Testis (tissue), 3 donors: ENCODE results near the gene CBX3. TPM values are rescaled to one million over a fixed set of nuclear protein-coding genes. Genes with fewer than 3 reads are reported as not detected.

Experiments used
- DNase-seq: peaks from one replicate; pipeline ENCODE4 v3.0.0-alpha.2; 2019
- H3K27ac ChIP-seq, 2 donors: fragments of 200-600 bp; sonication (generic); one replicate each; pipeline ENCODE4 v1.5.1; 2019
- H3K27me3 ChIP-seq: fragments of 200-600 bp; sonication (generic); one replicate; pipeline ENCODE4 v1.5.1; 2019
- H3K36me3 ChIP-seq: fragments of 200-600 bp; sonication (generic); one replicate; pipeline ENCODE4 v1.5.1; 2017; ENCODE audit warnings: low read depth; ENCODE audit errors: missing control alignments
- H3K4me1 ChIP-seq: fragments of 200-600 bp; sonication (generic); one replicate; pipeline ENCODE4 v1.5.1; 2019
- H3K4me3 ChIP-seq, 2 donors: fragments of 200-600 bp; sonication (generic); one replicate each; pipeline ENCODE4 v1.5.1; 2017 to 2019
- H3K9me3 ChIP-seq: fragments of 200-600 bp; sonication (generic); one replicate; pipeline ENCODE4 v1.5.1; 2017
- CTCF ChIP-seq, 3 experiments: fragments of 450-650 bp in 2 of 3; fragments of 200-600 bp in 1 of 3; sonication (generic) in 1 of 3; IDR thresholded peaks; one replicate each; pipeline ENCODE4 v1.5.1; 2016 to 2019; ENCODE audit warnings: antibody characterized with exemption in 3 of 3, mild to moderate bottlenecking in 2 of 3, moderate library complexity in 1 of 3
- POLR2A ChIP-seq: fragments of 450-650 bp; IDR thresholded peaks from one replicate; pipeline ENCODE4 v1.6.1; 2017; ENCODE audit warnings: antibody characterized with exemption, mild to moderate bottlenecking, moderate library complexity
- WGBS, 2 donors: methylation state at CpG; one replicate each; pipeline ENCODE4 v1.1.5; 2018; 5-methylcytosine and 5-hydroxymethylcytosine counted together
- intact Hi-C: fragments of 100-400 bp; cut with DNase I; formaldehyde crosslinking; loops from one replicate; pipeline ENCODE4 v1.15.1; 2023; ENCODE audit warnings: low total_unique reads
- polyA plus RNA-seq: library from polyadenylated mRNA; stranded (reverse); fragments of 350-450 nt; fragmentation: Illumina TruSeq; extraction: RNeasy Lipid Tissue Mini Kit (QIAGEN cat#74804); gene quantifications from one replicate; pipeline ENCODE4 v1.2.3, GENCODE V29; 2014; ENCODE audit warnings: low read depth, low replicate concordance; ENCODE audit not compliant: insufficient read depth
- total RNA-seq, 2 donors: library from RNA; depleted of rRNA; stranded (reverse); fragments of >200 nt; gene quantifications; one replicate each; pipeline ENCODE4 v1.2.3, GENCODE V29; 2016

Gene CBX3
- total and polyA plus RNA-seq, 3 donors from 2014 or later = 95.7 to 137 (median 116) TPM

DNA sequence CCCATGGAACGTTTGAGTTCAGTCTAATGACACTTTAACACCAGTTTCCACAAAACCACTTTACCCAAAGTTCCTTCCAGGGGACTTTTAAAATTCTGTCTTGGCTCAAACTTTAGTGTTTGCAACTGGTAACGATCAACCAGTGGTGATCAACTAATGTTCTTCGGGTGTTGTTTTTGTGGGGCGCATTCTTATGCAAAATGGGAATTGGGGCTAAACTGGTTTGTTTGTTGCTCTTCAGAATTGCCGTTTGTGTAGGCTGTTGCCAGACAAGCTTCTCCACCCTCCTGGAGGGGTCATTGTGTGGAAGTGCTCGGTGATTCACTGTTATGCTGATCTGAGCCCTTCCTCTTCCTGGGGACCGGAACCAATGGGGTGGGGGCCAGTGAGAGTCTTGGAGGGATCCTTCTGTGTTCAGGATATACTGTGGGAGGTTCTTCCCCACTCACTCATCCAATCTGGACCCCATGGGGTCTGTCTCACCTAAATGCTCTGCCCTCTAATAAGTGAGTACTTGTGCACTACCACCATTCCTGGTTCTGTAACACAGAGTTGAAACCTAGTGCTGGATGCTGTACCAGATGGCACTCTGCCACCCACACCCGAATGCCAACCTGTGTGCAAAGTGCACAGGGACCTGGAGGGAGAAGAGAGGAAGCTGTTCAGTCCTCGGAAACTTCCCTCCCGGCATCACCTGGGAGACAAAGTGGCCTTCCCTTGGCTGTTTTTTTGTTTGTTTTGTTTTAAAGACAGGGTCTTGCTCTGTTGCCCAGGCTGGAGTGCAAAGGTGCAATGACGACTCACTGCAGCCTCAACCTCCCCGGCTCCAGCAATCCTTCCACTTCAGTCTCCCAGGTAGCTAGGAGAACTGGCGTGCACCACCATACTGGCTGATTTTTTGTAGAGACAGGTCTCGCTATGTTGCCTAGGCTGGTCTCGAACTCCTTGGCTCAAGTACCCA is 47.4 kb upstream of the CBX3 start:
- Histone ChIP-seq H3K36me3 (no peaks in the 10 kb centered on the region), H3K4me3 (no peak overlapping the region), H3K9me3 (no peaks in the 10 kb centered on the region), H3K27me3 (no peaks in the 10 kb centered on the region), H3K27ac (no peak overlapping the region), H3K4me1 (no peaks in the 10 kb centered on the region)
- intact Hi-C loops = no loop called here
- no peak for DNase-seq
- TF ChIP-seq POLR2A (no peak), CTCF (IDR thresholded peaks at IDR 0.05) (no peak)
- WGBS, 2 donors = 54 to 74% methylated on average over 13 to 15 of the region's 15 CpGs

DNA sequence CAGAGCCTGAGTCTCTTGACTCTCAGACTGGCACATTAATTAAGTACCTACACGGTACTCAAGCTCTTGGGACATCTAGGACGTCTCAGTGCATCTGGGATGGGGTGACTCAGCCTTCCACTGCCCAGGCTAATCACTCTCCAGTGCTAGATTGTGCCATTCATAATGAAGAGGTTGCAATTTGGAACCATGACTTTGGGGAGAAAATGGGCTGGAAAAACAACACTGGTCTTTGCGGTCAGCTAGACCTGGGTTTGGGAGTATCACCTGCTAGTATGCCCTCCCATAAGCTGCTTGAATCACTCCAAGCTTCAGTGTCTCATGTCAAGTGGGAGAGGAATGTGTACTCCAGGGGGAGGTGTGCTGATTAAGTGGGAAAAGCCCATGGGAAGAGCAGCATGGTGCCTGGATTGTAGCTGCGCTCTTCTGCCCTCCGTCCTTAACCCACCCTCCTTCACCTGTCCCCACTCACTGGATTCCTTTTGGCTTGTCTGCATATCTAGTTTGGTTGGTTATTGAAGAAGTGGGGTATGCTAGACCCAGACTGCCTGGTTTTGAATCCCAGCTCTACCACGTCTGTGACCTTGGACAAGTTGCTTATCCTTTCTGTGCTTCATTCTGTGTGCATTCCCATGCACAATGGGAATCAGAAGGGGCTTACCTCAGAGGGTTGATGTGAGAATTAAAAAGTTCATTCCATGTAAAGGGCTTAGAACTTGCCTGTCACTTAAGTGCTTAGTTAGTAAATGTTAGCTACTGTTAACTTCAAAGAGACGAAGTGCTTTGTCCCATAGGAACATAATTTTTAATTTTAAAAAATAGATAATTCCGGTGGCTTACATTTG is 45.8 kb upstream of the CBX3 start:
- intact Hi-C loops = no loop called here
- TF ChIP-seq CTCF (IDR thresholded peaks at IDR 0.05) (no peak), POLR2A (no peak)
- no peak for DNase-seq
- no peaks in the 10 kb centered on the region for H3K36me3 ChIP-seq
- no peaks in the 10 kb centered on the region for H3K27me3 ChIP-seq
- no peak overlapping the region for H3K4me3 ChIP-seq
- WGBS, 2 donors = 63 to 70% methylated on average over 8 of the region's 8 CpGs
- no peaks in the 10 kb centered on the region for H3K4me1 ChIP-seq
- H3K27ac ChIP-seq = no peak overlapping the region
- H3K9me3 ChIP-seq = no peaks in the 10 kb centered on the region

DNA sequence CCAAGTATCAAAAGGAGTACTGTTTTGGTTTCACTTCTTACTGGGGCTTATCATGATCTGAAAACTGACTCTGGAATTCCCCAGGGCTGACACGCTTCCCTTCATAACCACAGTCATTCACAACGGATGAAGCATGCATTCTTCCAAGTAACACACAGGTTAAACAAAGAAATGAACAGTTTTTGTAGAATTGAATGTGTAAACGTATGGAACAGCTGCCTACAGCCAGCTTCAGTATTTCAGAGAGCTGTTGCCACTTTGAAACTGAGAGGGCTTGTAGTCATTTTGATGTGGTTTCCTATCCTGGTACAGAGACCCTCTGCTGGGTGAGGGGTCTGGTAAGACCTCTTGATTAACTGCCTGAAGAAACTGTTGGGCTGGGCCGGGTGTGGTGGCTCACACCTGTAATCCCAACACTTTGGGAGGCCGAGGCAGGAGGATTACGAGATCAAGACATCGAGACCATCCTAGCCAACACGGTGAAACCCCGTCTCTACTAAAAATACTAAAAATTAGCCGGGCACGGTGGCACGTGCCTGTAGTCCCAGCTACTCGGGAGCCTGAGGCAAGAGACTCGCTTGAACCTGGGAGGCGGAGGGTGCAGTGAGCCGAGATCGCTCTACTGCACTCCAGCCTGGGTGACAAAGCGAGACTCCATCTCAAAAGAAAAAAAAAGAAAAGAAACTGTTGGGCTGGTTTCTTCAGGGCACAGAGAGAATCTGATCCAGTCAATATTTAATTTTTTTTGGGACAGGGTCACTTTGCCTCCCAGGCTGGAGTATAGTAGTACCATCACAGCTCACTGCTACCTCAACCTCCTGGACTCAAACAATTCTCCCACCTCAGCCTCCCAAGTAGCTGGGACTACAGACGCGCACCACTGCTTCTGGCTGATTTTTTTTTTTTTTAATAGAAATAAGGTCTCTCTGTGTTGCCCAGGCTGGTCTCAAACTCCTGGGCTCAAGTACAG is 44.8 kb upstream of the CBX3 start:
- intact Hi-C loops = no loop called here
- WGBS, 2 donors = 77 to 80% methylated on average over 20 of the region's 20 CpGs
- Histone ChIP-seq H3K27ac (no peak overlapping the region), H3K4me3 (no peak overlapping the region), H3K36me3 (no peaks in the 10 kb centered on the region), H3K4me1 (no peaks in the 10 kb centered on the region), H3K27me3 (no peaks in the 10 kb centered on the region), H3K9me3 (no peaks in the 10 kb centered on the region)
- no peak for DNase-seq
- no peak for TF ChIP-seq CTCF (IDR thresholded peaks at IDR 0.05)

- TF ChIP-seq CTCF (IDR thresholded peaks at IDR 0.05) (no peak), POLR2A (no peak)
- no peak for DNase-seq
- Histone ChIP-seq H3K9me3 (no peaks in the 10 kb centered on the region), H3K27ac (no peak overlapping the region), H3K27me3 (no peaks in the 10 kb centered on the region), H3K4me1 (no peaks in the 10 kb centered on the region), H3K36me3 (no peaks in the 10 kb centered on the region), H3K4me3 (no peak overlapping the region)
- intact Hi-C loops = no loop called here
- 89 to 92% methylated on average over 4 of the region's 4 CpGs for WGBS, 2 donors
Measured at GRCh38 chr7:26157520-26158105, 43.9 kb upstream of the CBX3 start.
